ENCODE results near the gene DPEP3.
"Not testable (repeated sequence)": the region's sequence is repeated elsewhere in the genome, so short reads cannot be mapped to it uniquely, and the experiment has no call there.

DPEP3 gene
- total RNA-seq, result 0.11 to 0.77 (median 0.65) reads per million in 3 experiments

GRCh38 chr16:67979955-67980678 lies at the start of gene DPEP3:
Gene DPEP3, minus strand, starts transcription at chr16:67980499. Its CDS starts 119 bp downstream, at chr16:67980380.
- DNase-seq, result no peak

- DNase-seq, result no peak
Observed at GRCh38 chr16:68028996-68029395, 48.7 kb upstream of the DPEP3 start.

- peak; percentile 91 for DNase-seq
Observed at GRCh38 chr16:68022728-68023537, 42.6 kb upstream of the DPEP3 start, which contains the start of the genes DDX28 and DUS2. Gene DDX28, minus strand, starts transcription at chr16:68023232. Its CDS starts 30 bp downstream, at chr16:68023202. Gene DUS2, plus strand, starts transcription at chr16:68023284. Its CDS starts 14,740 bp downstream, at chr16:68038024.

GRCh38 chr16:68022278-68022727 lies 42.0 kb upstream of the DPEP3 start:
- no peak for DNase-seq

- DNase-seq, result no peak
Observed at GRCh38 chr16:68021490-68021889, 41.2 kb upstream of the DPEP3 start.

- no peak for DNase-seq
Observed at GRCh38 chr16:68019167-68019680, 38.9 kb upstream of the DPEP3 start.

- DNase-seq, result no peak
Observed at GRCh38 chr16:68015681-68016080, 35.4 kb upstream of the DPEP3 start, which contains the start of gene DPEP2NB. Gene DPEP2NB, minus strand, starts transcription at chr16:68015911. Its CDS starts 141 bp downstream, at chr16:68015770.

- no peak for DNase-seq
Observed at GRCh38 chr16:68013440-68013839, 33.1 kb upstream of the DPEP3 start.

- DNase-seq, result not testable (repeated sequence)
Observed at GRCh38 chr16:68009872-68010271, 29.6 kb upstream of the DPEP3 start.

GRCh38 chr16:68009157-68009735 lies 28.9 kb upstream of the DPEP3 start:
- no peak for DNase-seq

- DNase-seq, result peak; percentile 61
Observed at GRCh38 chr16:68005786-68006286, 25.5 kb upstream of the DPEP3 start.

- no peak for DNase-seq
Observed at GRCh38 chr16:68005211-68005610, 24.9 kb upstream of the DPEP3 start.

- no peak for DNase-seq
Observed at GRCh38 chr16:68003031-68003430, 22.7 kb upstream of the DPEP3 start.

GRCh38 chr16:68000450-68000849 lies 20.2 kb upstream of the DPEP3 start:
- DNase-seq, result no peak

- no peak for DNase-seq
Observed at GRCh38 chr16:67999985-68000384, 19.7 kb upstream of the DPEP3 start.

GRCh38 chr16:67998779-67999688 lies 18.7 kb upstream of the DPEP3 start, which contains the start of gene DPEP2:
Gene DPEP2, minus strand, starts transcription at chr16:67999484. Its CDS starts 6,272 bp downstream, at chr16:67993212.
- DNase-seq, result peak; percentile 56

GRCh38 chr16:67998231-67998778 lies 18.0 kb upstream of the DPEP3 start:
- DNase-seq, result not testable (repeated sequence)

GRCh38 chr16:67996666-67997065 lies 16.4 kb upstream of the DPEP3 start:
- no peak for DNase-seq

- DNase-seq, result no peak
Observed at GRCh38 chr16:67995423-67995822, 15.1 kb upstream of the DPEP3 start.

GRCh38 chr16:67994040-67994408 lies 13.7 kb upstream of the DPEP3 start:
- not testable (repeated sequence) for DNase-seq

All from central memory CD4-positive, alpha-beta T cell (primary cell).